WERI-Rb-1 (cell line): Measurements from ENCODE around the gene PGLYRP2.
"Not testable (repeated sequence)": the region's sequence is repeated elsewhere in the genome, so short reads cannot be mapped to it uniquely, and the experiment has no call there.

Experiments
- DNase-seq: peaks from one replicate; pipeline ENCODE4 v3.0.0-alpha.2; 2020
- H3K27ac ChIP-seq: fragments of 250-450 bp; sonication (Bioruptor Pico); 2 replicates; pipeline ENCODE4 v1.5.1; 2020; ENCODE audit warnings: mild to moderate bottlenecking, moderate library complexity
- H3K27me3 ChIP-seq: fragments of 250-450 bp; sonication (Bioruptor Pico); 2 replicates; pipeline ENCODE4 v1.5.1; 2021; ENCODE audit warnings: mild to moderate bottlenecking, low read depth, moderate library complexity; ENCODE audit not compliant: insufficient read depth, severe bottlenecking
- H3K36me3 ChIP-seq: fragments of 250-450 bp; sonication (Bioruptor Pico); 2 replicates; pipeline ENCODE4 v1.5.1; 2020; ENCODE audit warnings: mild to moderate bottlenecking, moderate library complexity
- H3K4me3 ChIP-seq: 2 replicates; pipeline ENCODE4 v1.5.1; 2011; ENCODE audit warnings: low read depth, mild to moderate bottlenecking, control low read depth, low read length
- H3K9me3 ChIP-seq: fragments of 250-450 bp; sonication (Bioruptor Pico); 2 replicates; pipeline ENCODE4 v1.5.1; 2021; ENCODE audit warnings: mild to moderate bottlenecking, moderate library complexity; ENCODE audit not compliant: severe bottlenecking
- TF ChIP-seq, protein P1 (sequence below): IDR thresholded peaks from 2 replicates; pipeline ENCODE4 v1.5.1; 2011; ENCODE audit warnings: low read depth, mild to moderate bottlenecking, control low read depth, inconsistent platforms, low read length

PGLYRP2 gene

DNA sequence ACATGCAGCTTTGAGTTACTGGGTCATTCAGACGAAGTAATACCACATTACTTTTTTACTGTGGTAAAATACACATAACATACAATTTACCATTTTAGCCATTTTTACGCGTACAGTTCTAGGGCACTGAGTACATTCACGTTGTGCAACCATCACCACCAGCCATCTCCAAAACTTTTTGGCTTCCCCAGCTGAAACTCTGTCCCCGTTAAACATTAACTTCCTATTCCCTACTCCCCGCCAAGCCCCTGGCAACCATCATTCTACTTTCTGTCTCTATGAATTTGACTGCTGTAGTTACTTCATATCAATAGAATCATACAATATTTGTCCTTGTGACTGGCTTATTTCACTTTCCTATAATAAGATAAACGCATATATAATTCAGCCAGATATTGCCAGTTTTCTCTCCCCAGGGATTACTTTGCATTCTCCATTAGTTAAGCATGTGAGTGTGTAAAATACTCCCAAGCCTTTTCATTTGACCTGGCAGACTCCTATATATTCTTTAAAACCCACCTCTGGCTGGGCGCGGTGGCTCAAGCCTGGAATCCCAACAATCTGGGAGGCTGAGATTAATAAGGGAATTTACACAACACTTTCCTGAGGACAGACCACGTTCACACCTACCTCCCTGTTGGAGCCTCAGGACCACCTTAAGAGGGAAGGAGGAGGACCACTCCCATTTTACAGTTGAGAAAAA lies 19.0 kb upstream of the PGLYRP2 start:
- H3K27me3 ChIP-seq = peaks cover 72% of the 10 kb centered on the region
- no peak overlapping the region for H3K4me3 ChIP-seq
- no peak overlapping the region for H3K27ac ChIP-seq
- TF ChIP-seq, protein P1, sequence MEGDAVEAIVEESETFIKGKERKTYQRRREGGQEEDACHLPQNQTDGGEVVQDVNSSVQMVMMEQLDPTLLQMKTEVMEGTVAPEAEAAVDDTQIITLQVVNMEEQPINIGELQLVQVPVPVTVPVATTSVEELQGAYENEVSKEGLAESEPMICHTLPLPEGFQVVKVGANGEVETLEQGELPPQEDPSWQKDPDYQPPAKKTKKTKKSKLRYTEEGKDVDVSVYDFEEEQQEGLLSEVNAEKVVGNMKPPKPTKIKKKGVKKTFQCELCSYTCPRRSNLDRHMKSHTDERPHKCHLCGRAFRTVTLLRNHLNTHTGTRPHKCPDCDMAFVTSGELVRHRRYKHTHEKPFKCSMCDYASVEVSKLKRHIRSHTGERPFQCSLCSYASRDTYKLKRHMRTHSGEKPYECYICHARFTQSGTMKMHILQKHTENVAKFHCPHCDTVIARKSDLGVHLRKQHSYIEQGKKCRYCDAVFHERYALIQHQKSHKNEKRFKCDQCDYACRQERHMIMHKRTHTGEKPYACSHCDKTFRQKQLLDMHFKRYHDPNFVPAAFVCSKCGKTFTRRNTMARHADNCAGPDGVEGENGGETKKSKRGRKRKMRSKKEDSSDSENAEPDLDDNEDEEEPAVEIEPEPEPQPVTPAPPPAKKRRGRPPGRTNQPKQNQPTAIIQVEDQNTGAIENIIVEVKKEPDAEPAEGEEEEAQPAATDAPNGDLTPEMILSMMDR = no peak
- peaks cover 2% of the 10 kb centered on the region for H3K9me3 ChIP-seq
- H3K36me3 ChIP-seq = no peaks in the 10 kb centered on the region
- DNase-seq = no peak

DNA sequence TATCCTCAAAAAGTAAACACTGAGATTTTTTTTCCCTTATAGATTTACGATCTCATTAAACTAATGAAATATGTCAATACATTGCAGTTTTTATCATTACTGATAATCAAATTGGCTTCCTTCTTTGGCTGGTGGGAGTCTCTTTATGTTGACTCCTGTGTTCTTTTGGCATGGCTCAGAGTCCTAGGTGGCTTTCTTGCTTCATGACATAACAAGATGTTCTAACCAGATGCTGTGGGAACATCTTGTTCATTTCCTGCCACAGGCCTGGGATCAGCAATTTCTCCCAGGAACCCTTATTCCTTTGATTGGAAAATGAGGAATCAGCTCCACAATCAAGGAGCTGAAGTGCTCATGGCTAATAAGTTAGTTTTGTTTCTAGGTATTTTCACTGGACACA lies 15.8 kb upstream of the PGLYRP2 start:
- no peak overlapping the region for H3K27ac ChIP-seq
- TF ChIP-seq, protein P1 = no peak

DNA sequence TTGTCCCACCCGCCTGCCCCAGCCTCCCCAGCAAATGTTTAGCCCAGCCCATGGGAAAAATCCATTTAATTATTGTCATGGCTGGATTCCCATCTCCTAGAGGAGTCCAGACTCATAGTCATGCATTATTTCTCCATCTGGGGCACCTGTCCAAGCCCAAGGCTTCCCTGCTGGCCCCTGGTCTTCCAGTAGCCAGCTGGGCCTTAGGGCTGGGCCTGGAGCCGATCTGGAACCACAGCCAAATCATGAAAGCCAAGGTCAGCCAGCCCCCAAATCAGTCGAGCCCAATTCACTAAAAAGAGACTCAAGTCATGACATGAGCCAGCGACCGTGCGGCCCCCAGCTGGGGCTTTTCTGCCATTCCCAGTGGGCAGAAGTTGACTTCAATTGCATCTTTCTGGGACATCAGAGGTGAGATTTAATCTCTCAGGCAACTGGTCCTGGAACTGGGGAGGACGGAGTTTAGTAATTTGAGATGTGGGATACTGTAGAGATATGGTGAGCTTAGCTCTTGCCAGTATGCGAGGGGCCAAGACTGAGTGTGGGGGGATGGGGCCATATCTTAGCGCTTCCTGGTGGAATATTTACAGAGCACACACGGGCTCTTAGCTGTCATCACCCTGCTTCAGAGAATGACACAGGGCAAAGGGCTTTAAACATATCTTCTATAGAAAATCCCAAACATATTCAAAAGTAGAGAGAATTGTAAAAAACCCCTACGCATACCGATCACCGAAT lies 9.4 kb upstream of the PGLYRP2 start:
- H3K36me3 ChIP-seq = no peaks in the 10 kb centered on the region
- H3K9me3 ChIP-seq = no peaks in the 10 kb centered on the region
- no peak overlapping the region for H3K4me3 ChIP-seq
- peaks cover 22% of the 10 kb centered on the region for H3K27me3 ChIP-seq
- TF ChIP-seq, protein P1 = no peak
- DNase-seq = no peak
- H3K27ac ChIP-seq = no peak overlapping the region

More for the DNA sequence above, 15.8 kb upstream of the PGLYRP2 start:
- H3K27me3 ChIP-seq = peaks cover 49% of the 10 kb centered on the region
- H3K9me3 ChIP-seq = peaks cover 2% of the 10 kb centered on the region
- no peak overlapping the region for H3K4me3 ChIP-seq
- no peak for DNase-seq
- no peaks in the 10 kb centered on the region for H3K36me3 ChIP-seq

DNA sequence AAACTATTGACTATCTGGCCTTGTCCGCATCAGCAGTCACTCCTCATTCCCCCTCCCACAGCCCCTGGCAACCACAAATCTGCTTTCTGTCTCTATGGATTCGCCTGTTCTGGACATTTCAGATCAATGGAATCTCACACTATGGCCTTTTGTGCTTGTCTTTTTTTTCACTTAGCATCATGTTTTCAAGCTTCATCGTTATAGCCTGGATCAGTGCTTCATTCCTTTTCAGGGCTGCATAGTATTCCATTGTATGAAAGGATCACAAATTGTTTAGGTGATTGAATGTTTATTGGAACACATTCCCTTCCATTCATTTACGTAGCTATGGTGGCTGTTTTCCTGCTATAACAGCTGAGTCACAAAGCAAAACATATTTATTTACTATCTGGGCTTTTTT lies 7.7 kb upstream of the PGLYRP2 start:
- Histone ChIP-seq H3K27ac (no peak overlapping the region), H3K36me3 (no peaks in the 10 kb centered on the region), H3K4me3 (no peak overlapping the region), H3K27me3 (peaks cover 28% of the 10 kb centered on the region), H3K9me3 (no peaks in the 10 kb centered on the region)
- no peak for DNase-seq
- TF ChIP-seq, protein P1 = no peak

DNA sequence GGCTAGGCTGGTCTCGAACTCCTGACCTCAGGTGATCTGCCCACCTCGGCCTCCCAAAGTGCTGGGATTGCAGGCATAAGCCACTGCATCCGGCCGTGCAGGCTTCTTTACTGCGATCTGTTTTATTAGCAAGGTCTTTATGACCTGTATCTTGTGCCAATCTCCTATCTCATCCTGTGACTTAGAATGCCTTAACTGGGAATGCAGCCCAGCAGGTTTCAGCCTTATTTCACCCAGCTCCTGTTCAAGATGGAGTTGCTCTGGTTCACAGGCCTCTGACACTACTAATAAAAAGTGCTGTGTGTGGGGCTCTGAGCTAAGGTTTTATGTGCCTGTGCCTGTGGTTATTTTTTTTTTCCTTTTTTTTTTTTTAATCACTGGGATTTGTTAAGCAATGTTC lies 6.5 kb upstream of the PGLYRP2 start:
- H3K27me3 ChIP-seq = peaks cover 39% of the 10 kb centered on the region
- H3K27ac ChIP-seq, H3K4me3 ChIP-seq, H3K9me3 ChIP-seq, DNase-seq, H3K36me3 ChIP-seq: not testable (repeated sequence)

GRCh38 chr19:15480996-15481395 lies 1.7 kb upstream of the PGLYRP2 start:
- not testable (repeated sequence) for H3K9me3 ChIP-seq, H3K27ac ChIP-seq

GRCh38 chr19:15476325-15476724 lies 3.0 kb downstream of the PGLYRP2 start:
- DNase-seq = no peak
- Histone ChIP-seq H3K36me3 (no peaks in the 10 kb centered on the region), H3K27ac (no peak overlapping the region), H3K4me3 (no peak overlapping the region), H3K27me3 (peaks cover 87% of the 10 kb centered on the region), H3K9me3 (peaks cover 10% of the 10 kb centered on the region)
- TF ChIP-seq, protein P1 = no peak

More at GRCh38 chr19:15480996-15481395, 1.7 kb upstream of the PGLYRP2 start:
- not testable (repeated sequence) for DNase-seq, H3K4me3 ChIP-seq, H3K36me3 ChIP-seq
- peaks cover 71% of the 10 kb centered on the region for H3K27me3 ChIP-seq
